PC-3 (cell line): Measurements from ENCODE around the gene HYDIN.
"Not testable (repeated sequence)": the region's sequence is repeated elsewhere in the genome, so short reads cannot be mapped to it uniquely, and the experiment has no call there.

Experiments used
- EZH2phosphoT487 ChIP-seq: fragments of 300-600 bp; sonication (generic); IDR thresholded peaks from 2 replicates; pipeline ENCODE4 v1.6.1; 2018; ENCODE audit warnings: mild to moderate bottlenecking, antibody characterized with exemption, low read length, borderline replicate concordance
- TF ChIP-seq, protein P1 (sequence below): fragments of 300-600 bp; sonication (generic); conservative IDR thresholded peaks from 2 replicates; pipeline ENCODE4 v1.5.1; 2017; ENCODE audit warnings: antibody characterized with exemption, low read depth, mild to moderate bottlenecking, low read length

DNA sequence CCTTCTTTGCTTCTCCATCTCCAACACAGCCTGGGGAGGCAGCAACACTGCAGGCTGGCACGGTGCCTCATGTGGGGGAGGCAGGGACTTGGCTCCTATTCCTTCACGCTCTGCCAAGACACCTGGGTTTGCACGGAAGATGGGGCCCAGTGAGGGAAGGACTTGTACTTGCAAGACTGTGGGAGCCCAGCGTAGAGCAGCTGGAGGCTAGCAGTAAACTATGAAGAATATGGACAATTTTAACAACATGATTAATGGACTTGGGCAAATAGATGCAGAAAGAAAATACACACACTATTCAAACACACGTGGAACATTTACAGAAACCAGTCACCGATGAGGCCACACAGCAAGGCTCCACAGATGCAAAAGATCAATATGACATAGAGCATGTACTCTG lies 308.4 kb downstream of the HYDIN start:
- TF ChIP-seq EZH2phosphoT487, result not testable (repeated sequence)
- TF ChIP-seq, protein P1, sequence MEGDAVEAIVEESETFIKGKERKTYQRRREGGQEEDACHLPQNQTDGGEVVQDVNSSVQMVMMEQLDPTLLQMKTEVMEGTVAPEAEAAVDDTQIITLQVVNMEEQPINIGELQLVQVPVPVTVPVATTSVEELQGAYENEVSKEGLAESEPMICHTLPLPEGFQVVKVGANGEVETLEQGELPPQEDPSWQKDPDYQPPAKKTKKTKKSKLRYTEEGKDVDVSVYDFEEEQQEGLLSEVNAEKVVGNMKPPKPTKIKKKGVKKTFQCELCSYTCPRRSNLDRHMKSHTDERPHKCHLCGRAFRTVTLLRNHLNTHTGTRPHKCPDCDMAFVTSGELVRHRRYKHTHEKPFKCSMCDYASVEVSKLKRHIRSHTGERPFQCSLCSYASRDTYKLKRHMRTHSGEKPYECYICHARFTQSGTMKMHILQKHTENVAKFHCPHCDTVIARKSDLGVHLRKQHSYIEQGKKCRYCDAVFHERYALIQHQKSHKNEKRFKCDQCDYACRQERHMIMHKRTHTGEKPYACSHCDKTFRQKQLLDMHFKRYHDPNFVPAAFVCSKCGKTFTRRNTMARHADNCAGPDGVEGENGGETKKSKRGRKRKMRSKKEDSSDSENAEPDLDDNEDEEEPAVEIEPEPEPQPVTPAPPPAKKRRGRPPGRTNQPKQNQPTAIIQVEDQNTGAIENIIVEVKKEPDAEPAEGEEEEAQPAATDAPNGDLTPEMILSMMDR, result not testable (repeated sequence)
